ENCODE measurements around the gene TUBB6.

The TUBB6 gene

GRCh38 chr18:12291690-12292089 is 16.4 kb upstream of the TUBB6 start:
- no peak for DNase-seq

- no peak for DNase-seq
These were observed 14.2 kb upstream of the TUBB6 start for GRCh38 chr18:12293831-12294230.

- DNase-seq: no peak
These were observed 12.5 kb upstream of the TUBB6 start for GRCh38 chr18:12295389-12296086.

- DNase-seq: no peak
These were observed 12.0 kb upstream of the TUBB6 start for GRCh38 chr18:12296087-12296403.

- DNase-seq: no peak
These were observed 11.6 kb upstream of the TUBB6 start for GRCh38 chr18:12296457-12296856.

- no peak for DNase-seq
These were observed 8.2 kb upstream of the TUBB6 start for GRCh38 chr18:12299862-12300261.

- DNase-seq: no peak
These were observed 6.6 kb upstream of the TUBB6 start for GRCh38 chr18:12301263-12302005.

- no peak for DNase-seq
These were observed 5.5 kb upstream of the TUBB6 start for GRCh38 chr18:12302391-12303147.

- DNase-seq: no peak
These were observed 3.5 kb upstream of the TUBB6 start for GRCh38 chr18:12304351-12305210.

GRCh38 chr18:12305211-12305610 is 2.8 kb upstream of the TUBB6 start:
- DNase-seq: no peak

GRCh38 chr18:12305930-12306629 is 2.0 kb upstream of the TUBB6 start:
- no peak for DNase-seq

GRCh38 chr18:12306752-12307700 is 1.0 kb upstream of the TUBB6 start:
- no peak for DNase-seq

- no peak for DNase-seq
These were observed 502 bp downstream of the TUBB6 start for GRCh38 chr18:12308386-12309100.

GRCh38 chr18:12309683-12310198 is 1.7 kb downstream of the TUBB6 start:
- DNase-seq: no peak

- DNase-seq: no peak
These were observed 2.7 kb downstream of the TUBB6 start for GRCh38 chr18:12310762-12311161.

- DNase-seq: no peak
These were observed 4.9 kb downstream of the TUBB6 start for GRCh38 chr18:12312976-12313375.

- no peak for DNase-seq
These were observed 5.6 kb downstream of the TUBB6 start for GRCh38 chr18:12313530-12314245.

- DNase-seq: no peak
These were observed 6.7 kb downstream of the TUBB6 start for GRCh38 chr18:12314591-12315305.

GRCh38 chr18:12315490-12315889 is 7.4 kb downstream of the TUBB6 start:
- no peak for DNase-seq

All from activated CD4-positive, CD25-positive, alpha-beta regulatory T cell treated with anti-CD3 and anti-CD28 coated beads, Interleukin-2, amount 50 U/mL, for 72 hours (primary cell).